ENCODE data around the gene LYPD6B. TPM values are rescaled to one million over a fixed set of nuclear protein-coding genes. Genes with fewer than 3 reads are reported as not detected.

Gene LYPD6B
- total RNA-seq, 1 experiment from 2014 or later, result 6.1 TPM

- Histone ChIP-seq H3K9me3 (ENCODE audit: control insufficient read depth in 1 of 2, insufficient read depth in 1 of 2, low read depth in 1 of 2, low read length in 2 of 2) (no peaks in the 10 kb centered on the region), H4K20me1 (ENCODE audit: insufficient read depth) (no peaks in the 10 kb centered on the region), H3K4me1 (ENCODE audit: control insufficient read depth in 1 of 2, insufficient read depth in 2 of 2, low read length in 2 of 2) (no peaks in the 10 kb centered on the region), H3K4me3 (replicated peaks in 1 of 2; ENCODE audit: low read depth in 1 of 2, low read length in 2 of 2) (no peak overlapping the region), H3K79me2 (ENCODE audit: insufficient read depth, low read length) (no peaks in the 10 kb centered on the region), H3K27ac (ENCODE audit: low read depth, low read length) (no peak overlapping the region), H3K4me2 (ENCODE audit: low read length) (no peak overlapping the region), H3K9me2 (ENCODE audit: insufficient read depth) (no peaks in the 10 kb centered on the region), H3K9ac (ENCODE audit: low read length) (no peak overlapping the region), H3K36me3 (ENCODE audit: control insufficient read depth in 1 of 2, insufficient read depth in 2 of 2, low read length in 2 of 2) (no peaks in the 10 kb centered on the region), H2AFZ (ENCODE audit: low read depth, low read length, poor library complexity, severe bottlenecking) (no peak overlapping the region), H3K27me3 (ENCODE audit: insufficient read depth, low read length) (no peaks in the 10 kb centered on the region)
- POLR2A ChIA-PET, result no interaction called here
- intact Hi-C loops (cut with micrococcal nuclease), result loop anchor here (1.0 to 5.0 kb wide), 6 partner anchors 63 to 1053 kb away; partner anchors contain the start of gene EPC2
- TF ChIP-seq EZH2 (IDR thresholded peaks at IDR 0.05), result no peak
- TF ChIP-seq POLR2A (IDR thresholded peaks at IDR 0.05; ENCODE audit: borderline replicate concordance, extremely low read depth, insufficient read depth, insufficient read length), result no peak
- no peak for TF ChIP-seq POLR2AphosphoS5 (IDR thresholded peaks at IDR 0.05; ENCODE audit: low read depth, low read length)
- no peak for TF ChIP-seq FOSL1 (IDR thresholded peaks at IDR 0.05; ENCODE audit: low read depth)
- TF ChIP-seq CEBPB (IDR thresholded peaks at IDR 0.05; ENCODE audit: low read depth), result no peak
- TF ChIP-seq RAD21 (IDR thresholded peaks at IDR 0.05; ENCODE audit: low read depth), result peak; percentile 89
- TF ChIP-seq YY1 (IDR thresholded peaks at IDR 0.05; ENCODE audit: extremely low read depth, insufficient replicate concordance, low read depth, low read length), result no peak
- TF ChIP-seq EZH2phosphoT487 (IDR thresholded peaks at IDR 0.05; ENCODE audit: borderline replicate concordance), result no peak
- no peak for TF ChIP-seq CBX3 (IDR thresholded peaks at IDR 0.05; ENCODE audit: low read depth)
- TF ChIP-seq ZFX (IDR thresholded peaks at IDR 0.05), result no peak
- no peak for TF ChIP-seq ATF3 (IDR thresholded peaks at IDR 0.05)
- no peak for TF ChIP-seq TCF7L2 (IDR thresholded peaks at IDR 0.05; ENCODE audit: borderline replicate concordance, extremely low read depth, insufficient read depth, insufficient read length)
- TF ChIP-seq, protein P1, sequence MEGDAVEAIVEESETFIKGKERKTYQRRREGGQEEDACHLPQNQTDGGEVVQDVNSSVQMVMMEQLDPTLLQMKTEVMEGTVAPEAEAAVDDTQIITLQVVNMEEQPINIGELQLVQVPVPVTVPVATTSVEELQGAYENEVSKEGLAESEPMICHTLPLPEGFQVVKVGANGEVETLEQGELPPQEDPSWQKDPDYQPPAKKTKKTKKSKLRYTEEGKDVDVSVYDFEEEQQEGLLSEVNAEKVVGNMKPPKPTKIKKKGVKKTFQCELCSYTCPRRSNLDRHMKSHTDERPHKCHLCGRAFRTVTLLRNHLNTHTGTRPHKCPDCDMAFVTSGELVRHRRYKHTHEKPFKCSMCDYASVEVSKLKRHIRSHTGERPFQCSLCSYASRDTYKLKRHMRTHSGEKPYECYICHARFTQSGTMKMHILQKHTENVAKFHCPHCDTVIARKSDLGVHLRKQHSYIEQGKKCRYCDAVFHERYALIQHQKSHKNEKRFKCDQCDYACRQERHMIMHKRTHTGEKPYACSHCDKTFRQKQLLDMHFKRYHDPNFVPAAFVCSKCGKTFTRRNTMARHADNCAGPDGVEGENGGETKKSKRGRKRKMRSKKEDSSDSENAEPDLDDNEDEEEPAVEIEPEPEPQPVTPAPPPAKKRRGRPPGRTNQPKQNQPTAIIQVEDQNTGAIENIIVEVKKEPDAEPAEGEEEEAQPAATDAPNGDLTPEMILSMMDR (IDR thresholded peaks at IDR 0.05 in 2 of 3, conservative IDR thresholded peaks at IDR 0.05 in 1 of 3; ENCODE audit: borderline replicate concordance in 1 of 3, insufficient read depth in 1 of 3, low read depth in 2 of 3, low read length in 2 of 3), result peak; percentile 68 to 84 (median 82)
- TF ChIP-seq, protein P2, sequence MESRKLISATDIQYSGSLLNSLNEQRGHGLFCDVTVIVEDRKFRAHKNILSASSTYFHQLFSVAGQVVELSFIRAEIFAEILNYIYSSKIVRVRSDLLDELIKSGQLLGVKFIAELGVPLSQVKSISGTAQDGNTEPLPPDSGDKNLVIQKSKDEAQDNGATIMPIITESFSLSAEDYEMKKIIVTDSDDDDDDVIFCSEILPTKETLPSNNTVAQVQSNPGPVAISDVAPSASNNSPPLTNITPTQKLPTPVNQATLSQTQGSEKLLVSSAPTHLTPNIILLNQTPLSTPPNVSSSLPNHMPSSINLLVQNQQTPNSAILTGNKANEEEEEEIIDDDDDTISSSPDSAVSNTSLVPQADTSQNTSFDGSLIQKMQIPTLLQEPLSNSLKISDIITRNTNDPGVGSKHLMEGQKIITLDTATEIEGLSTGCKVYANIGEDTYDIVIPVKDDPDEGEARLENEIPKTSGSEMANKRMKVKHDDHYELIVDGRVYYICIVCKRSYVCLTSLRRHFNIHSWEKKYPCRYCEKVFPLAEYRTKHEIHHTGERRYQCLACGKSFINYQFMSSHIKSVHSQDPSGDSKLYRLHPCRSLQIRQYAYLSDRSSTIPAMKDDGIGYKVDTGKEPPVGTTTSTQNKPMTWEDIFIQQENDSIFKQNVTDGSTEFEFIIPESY (IDR thresholded peaks at IDR 0.05; ENCODE audit: extremely low read depth, insufficient replicate concordance, low read length), result no peak
- no peak for TF ChIP-seq EGR1 (IDR thresholded peaks at IDR 0.05; ENCODE audit: low read depth)
- no TSS peak for BruUV-seq (replicated peaks)
- RAD21 ChIA-PET (ENCODE audit: low non-redundant PET in 1 of 2, low total read pairs in 2 of 2, uncharacterized antibody in 2 of 2, unreplicated experiment in 2 of 2), result no interaction called here
- CTCF ChIA-PET, result interaction anchor here (0.7 to 1.0 kb wide), 4 partner anchors 63 to 584 kb away, joined by 3 to 7 read pairs (median 3); no protein-coding TSS in a partner anchor
- ATAC-seq, result peak; percentile 98
- DNase-seq (ENCODE audit: low read depth, low spot score), result peak; percentile 74
These were observed 48.5 kb upstream of the LYPD6B start for GRCh38 chr2:148989882-148990493.
